ENCODE data around the gene EIF1AD.

DNA sequence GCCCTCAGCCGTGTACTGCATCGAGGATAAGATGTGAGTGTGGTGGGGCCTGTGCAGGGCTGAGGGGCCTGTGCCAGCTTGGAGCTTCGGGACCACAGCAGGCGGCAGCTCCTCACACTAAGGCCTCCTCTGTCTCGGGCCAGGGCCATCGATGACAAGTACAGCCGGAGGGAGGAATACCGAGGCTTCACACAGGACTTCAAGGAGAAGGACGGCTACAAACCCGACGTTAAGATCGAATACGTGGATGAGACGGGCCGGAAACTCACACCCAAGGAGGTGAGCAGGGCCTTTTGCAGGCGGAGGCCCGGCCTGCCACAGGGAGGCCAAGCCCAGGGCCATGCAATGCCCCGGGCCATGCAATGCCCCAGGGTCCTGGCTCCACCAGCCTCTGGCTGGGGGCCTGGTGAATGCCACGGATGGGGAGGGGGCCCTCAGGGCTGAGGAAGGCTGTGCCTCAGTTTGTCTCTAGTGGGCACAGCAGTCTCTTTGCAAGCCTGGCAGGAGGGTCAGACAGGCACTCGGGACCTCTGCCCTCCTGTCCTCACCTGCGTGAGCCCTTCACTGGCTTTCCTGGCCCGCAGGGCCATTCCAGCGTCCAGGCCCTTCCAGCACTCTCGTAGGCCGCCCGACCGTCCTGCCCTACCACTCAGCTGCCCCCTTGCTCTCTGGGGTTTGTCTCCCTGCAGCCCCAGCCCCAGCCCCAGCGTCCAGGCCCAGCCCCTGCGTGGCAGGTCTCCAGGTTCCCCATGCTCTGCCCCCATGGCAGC lies 24.2 kb downstream of the EIF1AD start:
- TF ChIP-seq CTCF (IDR thresholded peaks at IDR 0.05) (no peak), POLR2AphosphoS5 (IDR thresholded peaks at IDR 0.05) (no peak)
